GM18951 (cell line): ENCODE results near the gene CUEDC1.
A peak's percentile ranks its signal among the peaks of the same experiment; 100 is the strongest.

Experiments
- POLR2A ChIP-seq: IDR thresholded peaks from 4 replicates; pipeline ENCODE4 v1.6.1; 2011; ENCODE audit warnings: mild to moderate bottlenecking; ENCODE audit not compliant: insufficient read length, insufficient read depth; ENCODE audit errors: extremely low read depth
- in situ Hi-C: fragments of 300-500 bp; cut with MboI; formaldehyde crosslinking; loops from one replicate; pipeline ENCODE4 v1.12.0; 2022; ENCODE audit warnings: low sequenced_read_pairs, mixed read lengths, inconsistent platforms; ENCODE audit not compliant: unreplicated experiment

Gene CUEDC1

GRCh38 chr17:57955183-57955931, at the start of gene CUEDC1:
Gene CUEDC1 (minus strand): TSS chr17:57955412. CDS start chr17:57885564, 69,848 bp downstream.
- in situ Hi-C loops: no loop called here
- TF ChIP-seq POLR2A: no peak

- in situ Hi-C loops: loop anchor here (10.0 kb wide), 1 partner anchor 109 kb away; no protein-coding TSS in a partner anchor
- TF ChIP-seq POLR2A: no peak
These were observed 48.8 kb upstream of the CUEDC1 start for GRCh38 chr17:58004060-58004459.

GRCh38 chr17:58002973-58003372, 47.8 kb upstream of the CUEDC1 start:
- in situ Hi-C loops: loop anchor here (10.0 kb wide), 1 partner anchor 108 kb away; no protein-coding TSS in a partner anchor

GRCh38 chr17:58002154-58002948, 47.1 kb upstream of the CUEDC1 start:
- in situ Hi-C loops: loop anchor here (10.0 kb wide), 1 partner anchor 108 kb away; no protein-coding TSS in a partner anchor
- no peak for TF ChIP-seq POLR2A

More at GRCh38 chr17:58002973-58003372, 47.8 kb upstream of the CUEDC1 start:
- no peak for TF ChIP-seq POLR2A

GRCh38 chr17:58001461-58002124, 46.4 kb upstream of the CUEDC1 start:
- in situ Hi-C loops: loop anchor here (10.0 kb wide), 1 partner anchor 107 kb away; no protein-coding TSS in a partner anchor
- peak; percentile 19 for TF ChIP-seq POLR2A

GRCh38 chr17:57999496-58000017, 44.3 kb upstream of the CUEDC1 start:
- in situ Hi-C loops: loop anchor here (5.0 to 10.0 kb wide), 2 partner anchors 105 to 142 kb away; no protein-coding TSS in a partner anchor
- no peak for TF ChIP-seq POLR2A

GRCh38 chr17:57999010-57999495, 43.8 kb upstream of the CUEDC1 start:
- in situ Hi-C loops: loop anchor here (5.0 kb wide), 1 partner anchor 142 kb away; no protein-coding TSS in a partner anchor
- TF ChIP-seq POLR2A: no peak

- no peak for TF ChIP-seq POLR2A
- in situ Hi-C loops: loop anchor here (5.0 kb wide), 1 partner anchor 140 kb away; no protein-coding TSS in a partner anchor
These were observed 42.0 kb upstream of the CUEDC1 start for GRCh38 chr17:57997085-57997809.

GRCh38 chr17:57995076-57995956, 40.1 kb upstream of the CUEDC1 start:
- in situ Hi-C loops: loop anchor here (5.0 kb wide), 1 partner anchor 138 kb away; no protein-coding TSS in a partner anchor
- TF ChIP-seq POLR2A: no peak

GRCh38 chr17:57994436-57994835, 39.2 kb upstream of the CUEDC1 start:
- in situ Hi-C loops: no loop called here
- no peak for TF ChIP-seq POLR2A
